Midbrain (tissue), 1 donor: Measurements from ENCODE around the gene CTAG1B.
"Not testable (repeated sequence)": the region's sequence is repeated elsewhere in the genome, so short reads cannot be mapped to it uniquely, and the experiment has no call there.

Source experiments
- DNase-seq: peaks from one replicate; lab custom pipeline; 2025; lab: John Stamatoyannopoulos, UW

The CTAG1B gene

DNA sequence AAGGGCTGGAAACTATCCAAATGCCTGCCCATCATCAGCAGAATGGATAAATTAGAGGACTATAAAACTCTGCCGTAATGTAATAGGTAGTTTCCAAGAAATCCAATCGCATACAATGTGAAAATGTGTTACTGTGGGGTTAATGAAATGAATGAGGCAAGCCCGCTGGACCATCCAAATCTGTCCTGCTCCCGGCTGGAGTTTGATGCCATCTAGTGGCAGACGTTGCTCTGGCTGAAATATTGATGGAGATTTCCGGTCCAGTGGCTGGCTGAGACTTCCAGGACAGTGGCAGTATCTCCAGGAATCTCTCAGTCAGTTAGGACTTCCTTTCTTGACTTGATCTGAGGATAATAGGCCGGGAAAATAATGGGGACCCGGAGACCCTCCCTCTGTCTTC lies 36.1 kb downstream of the CTAG1B start:
- DNase-seq: not testable (repeated sequence)

DNA sequence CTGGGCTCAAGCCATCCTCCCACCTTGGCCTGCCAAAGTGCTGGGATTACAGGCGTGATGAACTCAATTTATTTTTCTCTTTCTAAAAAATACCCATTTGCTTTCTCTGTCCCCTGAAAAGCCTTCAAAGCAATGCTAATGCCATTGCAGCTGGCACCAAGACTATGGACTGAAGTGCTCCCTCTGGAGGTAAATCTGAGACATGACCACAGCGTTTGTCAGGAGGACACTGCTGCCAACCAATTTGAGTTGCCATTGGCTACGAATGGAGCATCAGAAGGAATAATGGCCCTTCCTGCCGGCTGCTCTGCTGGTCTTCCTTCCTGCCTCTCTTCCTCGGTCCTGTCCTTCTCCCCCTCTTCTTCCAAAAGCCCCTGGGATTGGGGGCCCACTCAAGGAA lies 44.0 kb downstream of the CTAG1B start:
- DNase-seq: not testable (repeated sequence)

DNA sequence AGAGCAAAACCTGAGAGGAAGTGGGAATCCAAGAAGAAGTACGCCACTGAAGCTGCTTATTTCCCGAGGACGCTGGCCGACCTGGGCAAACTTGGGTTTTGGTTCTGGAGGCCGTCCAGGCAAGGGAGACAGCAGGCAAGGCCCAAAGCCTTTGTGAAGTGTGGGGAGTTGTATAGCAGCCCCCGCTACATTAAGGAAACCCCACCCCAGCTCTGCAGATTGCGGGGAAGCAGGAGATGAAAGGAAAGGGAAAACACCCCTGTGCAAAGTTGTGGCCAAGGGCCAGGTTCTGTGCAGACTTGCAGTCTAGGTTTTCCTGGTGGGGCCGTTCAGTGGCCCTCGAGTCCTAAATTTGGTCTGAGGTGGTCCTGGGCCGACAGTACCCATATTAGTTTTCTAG lies 46.0 kb downstream of the CTAG1B start:
- DNase-seq: not testable (repeated sequence)

DNA sequence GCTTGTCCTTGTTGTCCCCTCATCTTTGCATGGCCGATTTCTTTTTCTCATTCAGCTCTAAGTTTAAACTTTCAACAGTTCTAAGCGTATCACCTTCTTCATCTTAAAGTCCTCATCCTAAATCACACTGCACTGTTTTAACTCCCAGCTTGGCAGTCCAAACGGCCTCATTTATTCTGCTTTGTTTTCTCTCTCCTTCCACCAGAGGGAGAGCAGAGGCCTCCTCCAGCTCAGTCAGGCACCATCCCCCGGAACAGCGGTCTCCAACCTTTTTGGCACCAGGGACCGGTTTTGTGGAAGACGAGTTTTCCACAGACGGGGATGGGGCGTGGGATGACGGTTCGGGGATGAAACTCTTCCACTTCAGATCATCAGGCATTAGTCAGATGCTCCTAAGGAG lies 48.7 kb downstream of the CTAG1B start:
- DNase-seq: not testable (repeated sequence)
